GM19328 (cell line): ENCODE measurements around the gene LVRN.

Source experiments
- ATAC-seq: cut with Tn5 transposase; IDR thresholded peaks from one replicate; pipeline ENCODE4 v1.9.1; 2021; ENCODE audit warnings: mild to moderate bottlenecking, moderate library complexity; ENCODE audit not compliant: unreplicated experiment

The LVRN gene

GRCh38 chr5:116023619-116024018, 61.3 kb downstream of the LVRN start:
- ATAC-seq: no peak

GRCh38 chr5:116025866-116026265, 63.6 kb downstream of the LVRN start:
- ATAC-seq: no peak

- peak; percentile 57 for ATAC-seq
These were observed 69.8 kb downstream of the LVRN start, which contains the start of gene ARL14EPL for GRCh38 chr5:116032094-116032517. ARL14EPL (plus strand) TSS chr5:116032472; CDS start chr5:116051466, 18,994 bp downstream.

- no peak for ATAC-seq
These were observed 70.7 kb downstream of the LVRN start for GRCh38 chr5:116032991-116033390.

- no peak for ATAC-seq
These were observed 72.8 kb downstream of the LVRN start for GRCh38 chr5:116035123-116035522.

- no peak for ATAC-seq
These were observed 75.1 kb downstream of the LVRN start for GRCh38 chr5:116037236-116037822.

GRCh38 chr5:116038817-116039216, 76.5 kb downstream of the LVRN start:
- peak; percentile 79 for ATAC-seq

GRCh38 chr5:116042375-116042774, 80.1 kb downstream of the LVRN start:
- ATAC-seq: no peak

GRCh38 chr5:116044073-116044472, 81.8 kb downstream of the LVRN start:
- no peak for ATAC-seq

GRCh38 chr5:116045821-116046220, 83.5 kb downstream of the LVRN start:
- ATAC-seq: no peak

- ATAC-seq: no peak
These were observed 84.0 kb downstream of the LVRN start for GRCh38 chr5:116046261-116046660.

- no peak for ATAC-seq
These were observed 84.5 kb downstream of the LVRN start for GRCh38 chr5:116046823-116047222.

GRCh38 chr5:116058346-116058936, 96.2 kb downstream of the LVRN start:
- ATAC-seq: no peak

- ATAC-seq: no peak
These were observed 100.1 kb downstream of the LVRN start for GRCh38 chr5:116062352-116062751.

GRCh38 chr5:116063950-116064349, 101.7 kb downstream of the LVRN start:
- no peak for ATAC-seq

- no peak for ATAC-seq
These were observed 105.9 kb downstream of the LVRN start for GRCh38 chr5:116068028-116068632.

GRCh38 chr5:116071211-116071610, 108.9 kb downstream of the LVRN start:
- ATAC-seq: no peak

- no peak for ATAC-seq
These were observed 113.0 kb downstream of the LVRN start for GRCh38 chr5:116075191-116075831.

GRCh38 chr5:116076496-116076895, 114.2 kb downstream of the LVRN start:
- ATAC-seq: peak; percentile 97
